ENCODE data around the gene NLGN3. TPM values are rescaled to one million over a fixed set of nuclear protein-coding genes. Genes with fewer than 3 reads are reported as not detected.
A peak's percentile ranks its signal among the peaks of the same experiment; 100 is the strongest.
"Not testable (repeated sequence)": the region's sequence is repeated elsewhere in the genome, so short reads cannot be mapped to it uniquely, and the experiment has no call there.

NLGN3 gene
- total RNA-seq, 2 donors from 2014 or later: 0.52 to 0.97 TPM

- ATAC-seq: no peak
- intact Hi-C loops (cut with DNase I): no loop called here
- no peak for DNase-seq
These were observed 19.4 kb downstream of the NLGN3 start for GRCh38 chrX:71164071-71164470.

DNA sequence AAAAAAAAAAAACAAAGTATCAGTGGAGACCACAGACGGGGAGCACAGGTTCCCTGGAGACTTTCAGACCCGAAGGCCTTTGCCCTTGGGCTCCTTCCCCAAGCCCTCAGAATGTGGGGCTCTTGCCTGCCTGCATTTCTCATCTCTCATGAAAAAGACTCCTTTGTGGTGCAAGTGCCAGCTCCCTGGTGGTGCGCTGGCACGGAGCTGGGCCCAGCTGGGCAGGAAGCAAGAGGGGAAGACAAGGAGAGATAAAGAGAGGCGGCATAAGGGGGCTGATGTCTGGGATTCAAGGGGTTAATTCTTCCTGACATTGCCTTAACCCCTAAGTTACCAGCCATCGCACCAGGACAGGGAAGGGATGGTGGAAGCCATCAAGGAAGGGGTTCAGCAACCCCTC lies 21.8 kb downstream of the NLGN3 start:
- ATAC-seq (no peak), DNase-seq (no peak)
- intact Hi-C loops (cut with DNase I): no loop called here

- intact Hi-C loops (cut with DNase I): no loop called here
- DNase-seq (no peak), ATAC-seq (no peak)
These were observed 22.6 kb downstream of the NLGN3 start for GRCh38 chrX:71167031-71167781.

GRCh38 chrX:71168134-71168533 lies 23.5 kb downstream of the NLGN3 start:
- intact Hi-C loops (cut with DNase I): no loop called here
- no peak for DNase-seq
- ATAC-seq: no peak

DNA sequence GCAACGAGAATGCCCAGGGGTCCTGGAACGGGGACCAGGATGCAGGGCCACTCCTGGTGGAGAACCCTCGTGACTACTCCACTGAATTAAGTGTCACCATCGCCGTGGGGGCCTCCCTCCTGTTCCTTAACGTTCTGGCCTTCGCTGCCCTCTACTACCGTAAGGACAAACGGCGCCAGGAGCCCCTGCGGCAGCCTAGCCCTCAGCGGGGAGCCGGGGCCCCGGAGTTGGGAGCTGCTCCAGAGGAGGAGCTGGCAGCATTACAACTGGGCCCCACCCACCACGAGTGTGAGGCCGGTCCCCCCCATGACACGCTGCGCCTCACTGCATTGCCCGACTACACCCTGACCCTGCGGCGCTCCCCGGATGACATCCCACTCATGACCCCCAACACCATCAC lies 24.9 kb downstream of the NLGN3 start:
- intact Hi-C loops (cut with DNase I): no loop called here
- ATAC-seq: no peak
- no peak for DNase-seq

DNA sequence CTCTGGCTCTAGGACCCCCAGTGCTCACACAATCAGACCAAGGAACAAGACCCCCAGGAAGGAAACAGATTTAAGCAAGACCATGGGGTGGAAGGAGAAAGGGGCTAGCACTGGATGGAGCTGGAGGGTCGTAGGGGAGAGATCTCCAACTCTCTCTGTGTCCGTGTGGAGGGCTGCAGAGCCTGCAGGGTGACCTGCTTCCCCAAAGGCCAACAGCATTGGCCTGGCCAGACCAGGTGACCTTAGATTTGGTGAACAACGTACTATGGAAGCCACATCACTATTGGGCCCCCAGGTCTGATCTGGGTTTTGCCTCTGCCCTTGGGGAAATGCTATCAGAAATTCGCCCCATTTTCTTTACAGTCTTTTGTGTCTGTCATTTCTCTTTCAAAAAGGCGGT lies 26.0 kb downstream of the NLGN3 start:
- DNase-seq: no peak
- ATAC-seq: no peak
- intact Hi-C loops (cut with DNase I): loop anchor here in 1 of 2 donors (10.0 kb wide), 1 partner anchor 406 kb away; no protein-coding TSS in a partner anchor

GRCh38 chrX:71171110-71171801 lies 26.6 kb downstream of the NLGN3 start:
- intact Hi-C loops (cut with DNase I): loop anchor here in 1 of 2 donors (10.0 kb wide), 1 partner anchor 406 kb away; no protein-coding TSS in a partner anchor
- no peak for DNase-seq
- ATAC-seq: peak in 1 of 2 donors; percentile 27

DNA sequence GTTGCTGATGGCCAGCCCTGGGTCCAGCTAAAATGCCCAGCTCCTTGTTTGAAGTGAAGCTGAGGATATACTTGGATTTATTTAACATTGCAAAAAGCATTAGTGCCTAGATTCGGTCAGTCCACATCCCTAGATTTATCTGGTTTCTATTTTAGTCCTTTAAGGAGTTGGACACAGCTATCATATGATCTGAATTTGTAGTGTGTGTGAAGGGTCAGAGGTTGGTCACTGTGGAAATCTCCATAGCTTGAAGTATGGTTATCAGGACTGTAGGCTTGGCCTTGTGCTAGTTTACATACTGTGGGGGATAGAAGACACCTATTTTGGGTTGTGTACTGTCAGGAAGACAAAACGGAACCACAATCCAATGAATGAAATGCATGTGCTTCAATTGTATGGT lies 28.8 kb downstream of the NLGN3 start:
- no peak for DNase-seq
- intact Hi-C loops (cut with DNase I): loop anchor here in 1 of 2 donors (10.0 kb wide), 1 partner anchor 409 kb away; no protein-coding TSS in a partner anchor
- ATAC-seq: no peak

DNA sequence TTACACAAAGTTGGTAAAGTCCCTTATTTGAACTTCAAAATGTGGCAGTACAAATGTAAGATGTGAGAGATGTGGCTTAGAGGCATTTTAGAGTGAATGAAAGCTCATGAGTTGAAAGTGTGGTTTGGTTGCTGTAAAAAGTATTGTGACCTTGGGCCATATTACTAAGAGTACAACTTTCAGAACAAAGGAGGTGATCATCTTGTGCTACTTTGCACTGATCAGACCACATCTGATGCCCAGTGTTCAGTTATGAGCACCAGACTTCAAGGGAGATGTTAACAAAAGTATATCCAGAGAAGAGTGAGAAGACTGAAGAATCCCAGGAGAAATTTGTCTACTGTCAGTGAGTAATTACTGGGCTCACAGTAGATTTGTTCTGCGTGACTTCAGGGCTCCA lies 30.2 kb downstream of the NLGN3 start:
- DNase-seq (no peak), ATAC-seq (no peak)
- intact Hi-C loops (cut with DNase I): loop anchor here in 1 of 2 donors (5.0 to 10.0 kb wide), 3 partner anchors 77 to 410 kb away; partner anchors contain the start of gene FOXO4

- ATAC-seq (no peak), DNase-seq (no peak)
- intact Hi-C loops (cut with DNase I): loop anchor here in 1 of 2 donors (5.0 to 10.0 kb wide), 3 partner anchors 78 to 411 kb away; partner anchors contain the start of gene FOXO4
These were observed 30.9 kb downstream of the NLGN3 start for GRCh38 chrX:71175531-71175930.

DNA sequence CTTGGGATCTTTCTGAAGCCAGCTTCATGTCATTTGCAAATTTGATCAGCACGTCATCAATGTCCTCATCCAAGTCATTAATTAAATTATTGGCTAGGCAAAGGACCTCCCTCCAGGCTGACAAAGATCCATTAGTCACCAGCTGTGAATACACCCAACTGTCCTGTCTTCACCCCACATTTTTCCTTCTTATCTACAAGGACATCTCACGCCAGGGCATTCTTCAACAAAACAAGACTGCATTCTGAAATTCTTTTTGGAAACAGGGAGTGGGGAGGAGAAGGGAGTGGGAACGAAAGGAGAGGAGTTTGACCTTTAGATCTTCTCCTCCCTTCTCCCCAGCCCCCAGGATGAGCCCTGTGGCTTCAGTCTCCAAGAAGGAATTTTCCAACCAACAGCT lies 32.7 kb downstream of the NLGN3 start:
- no peak for DNase-seq
- ATAC-seq: no peak
- intact Hi-C loops (cut with DNase I): loop anchor here in 1 of 2 donors (5.0 to 10.0 kb wide), 3 partner anchors 80 to 413 kb away; partner anchors contain the start of gene FOXO4

DNA sequence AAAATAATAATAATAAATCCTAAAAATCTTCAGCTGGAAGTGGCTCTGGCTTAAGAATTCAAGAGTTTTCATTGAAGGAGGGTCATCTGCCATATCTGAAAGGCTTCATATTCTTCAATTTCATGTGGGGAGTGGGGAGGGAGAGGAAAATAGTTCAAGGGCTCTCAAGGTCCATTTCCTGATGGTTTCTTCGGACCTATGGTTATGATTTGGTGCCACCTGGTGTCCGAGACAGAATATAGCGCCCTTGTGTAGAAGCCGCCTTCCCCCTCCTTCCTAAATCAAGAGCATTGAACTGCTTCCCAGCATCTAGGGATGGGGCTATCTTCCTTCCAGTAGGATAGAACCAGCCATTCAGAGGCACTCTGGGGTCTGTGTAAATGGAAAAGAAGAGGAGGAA lies 34.3 kb downstream of the NLGN3 start:
- DNase-seq (peak; percentile 37), ATAC-seq (peak in 1 of 2 donors; percentile 41)
- intact Hi-C loops (cut with DNase I): loop anchor here in 1 of 2 donors (5.0 to 10.0 kb wide), 3 partner anchors 82 to 414 kb away; partner anchors contain the start of gene FOXO4

- ATAC-seq; DNase-seq; intact Hi-C loops (cut with DNase I): not testable (repeated sequence)
These were observed 36.1 kb downstream of the NLGN3 start for GRCh38 chrX:71180579-71181265.

DNA sequence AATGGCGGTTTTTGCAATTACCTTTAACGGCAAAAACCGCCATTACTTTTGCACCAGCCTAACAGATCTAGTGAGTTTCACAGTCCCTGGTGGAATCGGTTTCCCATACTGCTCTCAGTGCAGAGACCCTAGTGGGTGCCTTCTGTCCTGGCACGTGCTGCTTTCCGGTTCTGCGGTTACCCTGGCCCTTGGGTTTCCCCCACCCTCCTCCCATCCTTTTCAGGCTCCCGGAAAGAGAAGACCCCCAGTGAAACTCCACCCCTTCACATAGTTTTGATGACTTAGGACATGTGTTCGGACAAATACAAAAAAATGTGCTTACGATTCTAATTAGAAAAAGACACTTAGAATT lies 36.9 kb downstream of the NLGN3 start:
- ATAC-seq (peak in 1 of 2 donors; percentile 46), DNase-seq (no peak)

DNA sequence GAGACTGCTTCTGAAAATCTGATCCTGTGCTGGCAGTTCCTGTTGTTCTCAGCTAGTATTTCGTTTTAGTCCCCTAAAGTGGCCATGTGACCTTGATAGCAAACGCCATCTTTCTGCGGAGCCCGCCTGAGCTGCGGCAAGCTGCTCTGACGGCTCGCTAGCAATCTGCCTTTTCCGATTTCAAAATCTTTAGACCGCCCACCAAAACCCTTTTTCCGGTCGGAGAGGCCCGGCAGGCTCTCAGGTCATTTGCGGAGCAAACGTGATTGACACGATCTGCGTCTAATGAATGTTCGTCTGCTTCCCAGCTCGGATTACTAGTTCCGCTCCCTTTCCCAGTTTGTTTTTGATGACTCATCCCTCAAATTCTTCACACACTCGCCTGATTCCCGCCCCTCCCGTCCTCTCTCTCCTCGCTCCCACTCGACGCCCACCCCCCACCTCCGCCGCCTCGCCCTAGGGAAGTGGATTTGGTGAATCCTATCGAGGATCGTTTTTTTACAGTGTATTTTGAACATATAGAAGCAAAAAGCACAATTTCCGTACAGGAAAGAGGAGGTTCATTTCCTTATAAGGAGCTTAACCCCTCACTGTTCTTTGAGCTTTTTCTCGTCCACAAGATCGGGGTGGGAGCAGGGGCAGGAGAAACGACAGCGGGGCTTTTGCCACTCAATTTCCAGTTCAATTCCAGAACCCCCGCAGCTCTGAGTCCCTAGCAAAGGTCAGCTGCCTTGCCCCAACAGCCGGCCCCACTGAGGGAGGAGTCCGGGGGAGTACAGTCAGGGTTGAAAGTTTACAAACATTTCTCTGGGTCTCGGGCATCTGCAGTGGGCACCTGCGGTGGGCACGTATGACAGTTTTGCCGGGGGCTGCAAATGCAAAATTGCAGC lies 37.5 kb downstream of the NLGN3 start:
- intact Hi-C loops (cut with DNase I): no loop called here
- ATAC-seq (peak; percentile 91 to 96), DNase-seq (peak; percentile 86)

More for the DNA sequence above, 36.9 kb downstream of the NLGN3 start:
- intact Hi-C loops (cut with DNase I): no loop called here

GRCh38 chrX:71182871-71183270 lies 38.2 kb downstream of the NLGN3 start:
- DNase-seq (no peak), ATAC-seq (no peak)
- intact Hi-C loops (cut with DNase I): no loop called here

DNA sequence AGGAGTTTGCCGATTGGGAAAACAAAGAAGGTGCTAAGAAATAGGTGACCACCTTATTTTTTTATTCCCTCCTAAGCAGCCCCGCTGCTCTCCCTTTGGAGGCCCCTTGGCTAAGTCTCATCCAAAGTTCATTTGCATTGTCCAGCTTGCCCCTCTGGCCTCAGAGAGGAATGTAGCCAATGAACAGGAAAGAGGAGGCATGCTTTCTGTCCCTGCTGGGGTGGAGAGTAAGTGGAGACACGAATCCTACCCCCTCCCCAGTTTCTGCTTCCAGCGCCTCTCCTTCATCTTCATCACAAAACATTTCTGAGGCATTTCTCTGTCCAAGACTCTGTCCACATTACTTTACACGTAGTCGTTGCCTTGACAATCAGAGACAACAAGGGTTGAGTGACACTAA lies 38.7 kb downstream of the NLGN3 start:
- DNase-seq: no peak
- no peak for ATAC-seq
- intact Hi-C loops (cut with DNase I): no loop called here

DNA sequence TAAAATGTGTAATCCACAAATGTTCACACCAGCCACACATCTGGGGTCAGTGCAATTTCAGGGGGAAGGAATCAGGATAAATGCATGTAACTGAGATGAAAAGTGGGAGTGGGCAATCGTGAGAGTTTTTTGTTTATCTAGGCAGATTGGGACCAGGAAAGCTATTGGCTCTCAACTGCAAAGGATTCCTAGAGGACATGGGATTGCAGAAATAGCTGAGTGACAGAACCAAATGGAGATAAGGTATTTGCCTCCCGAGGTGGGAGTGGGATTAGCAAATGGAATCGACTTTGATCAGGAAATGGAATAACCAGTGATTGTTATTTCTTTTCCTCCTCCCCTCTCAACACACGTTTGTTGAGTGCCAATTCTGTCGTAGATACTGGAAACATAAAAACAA lies 39.5 kb downstream of the NLGN3 start:
- intact Hi-C loops (cut with DNase I): no loop called here
- DNase-seq (no peak), ATAC-seq (no peak)
